ENCODE results near the gene SLC6A18.

GRCh38 chr5:1292139-1292538 is 67.0 kb downstream of the SLC6A18 start:
- TF ChIP-seq MXI1 (IDR thresholded peaks at IDR 0.05; ENCODE audit: low read depth, low read length) (no peak), CTCF (IDR thresholded peaks at IDR 0.05) (no peak), MAX (IDR thresholded peaks at IDR 0.05; ENCODE audit: low read depth) (no peak), EZH2phosphoT487 (IDR thresholded peaks at IDR 0.05; ENCODE audit: borderline replicate concordance, low read depth) (no peak), USF2 (IDR thresholded peaks at IDR 0.05; ENCODE audit: borderline replicate concordance, low read depth, low read length) (no peak), SMC3 (IDR thresholded peaks at IDR 0.05; ENCODE audit: low read depth, low read length) (no peak), REST (IDR thresholded peaks at IDR 0.05; ENCODE audit: low read depth, low read length) (no peak), GATA2 (CRISPR knock-in tag; IDR thresholded peaks at IDR 0.05) (no peak), TAF1 (IDR thresholded peaks at IDR 0.05; ENCODE audit: borderline replicate concordance, low read depth, low read length) (no peak), EP300 (IDR thresholded peaks at IDR 0.05; ENCODE audit: borderline replicate concordance in 1 of 2, low read depth in 1 of 2, low read length in 1 of 2) (no peak), NFIC (IDR thresholded peaks at IDR 0.05; ENCODE audit: borderline replicate concordance) (no peak), POLR2AphosphoS5 (IDR thresholded peaks at IDR 0.05; ENCODE audit: low read depth, low read length) (no peak), FOSL2 (IDR thresholded peaks at IDR 0.05; ENCODE audit: borderline replicate concordance, low read depth) (no peak), RAD21 (IDR thresholded peaks at IDR 0.05; ENCODE audit: low read length) (no peak)

Data from SK-N-SH (cell line).